T-helper 17 cell (primary cell): ENCODE measurements around the gene PSTPIP2. TPM values are rescaled to one million over a fixed set of nuclear protein-coding genes. Genes with fewer than 3 reads are reported as not detected.
"Not testable (repeated sequence)": the region's sequence is repeated elsewhere in the genome, so short reads cannot be mapped to it uniquely, and the experiment has no call there.

ENCODE experiments used
- ATAC-seq: fragments of 150-1000 bp; cut with Tn5 transposase; 2 replicates; pipeline ENCODE4 v1.10.0; 2021; ENCODE audit warnings: mild to moderate bottlenecking, moderate library complexity
- DNase-seq, 3 donors: peaks; one replicate each; pipeline versions ENCODE4 v3.0.0 to v3.0.0-alpha.2; 2020 to 2021
- H3K9me3 ChIP-seq: one replicate; pipeline ENCODE4 v1.7.0; 2013; ENCODE audit warnings: low read length, mild to moderate bottlenecking; ENCODE audit not compliant: control insufficient read depth, poor library complexity, severe bottlenecking
- H3K27ac Mint-ChIP-seq: one replicate; pipeline ENCODE4 v1.8.0; 2022; ENCODE audit warnings: mild to moderate bottlenecking, moderate library complexity, mixed read lengths
- H3K27me3 Mint-ChIP-seq: one replicate; pipeline ENCODE4 v1.8.0; 2022; ENCODE audit warnings: mixed read lengths
- H3K36me3 Mint-ChIP-seq: one replicate; pipeline ENCODE4 v1.8.0; 2022; ENCODE audit warnings: low read depth, mixed read lengths
- H3K4me1 Mint-ChIP-seq: one replicate; pipeline ENCODE4 v1.8.0; 2022; ENCODE audit warnings: mild to moderate bottlenecking, mixed read lengths
- H3K4me3 Mint-ChIP-seq: one replicate; pipeline ENCODE4 v1.8.0; 2022; ENCODE audit warnings: mild to moderate bottlenecking, moderate library complexity, mixed read lengths
- total RNA-seq, 4 donors: library from RNA in 2 of 4; stranded (reverse) in 2 of 4; gene quantifications; one replicate each; pipeline ENCODE4 v1.2.3 and lab custom pipeline; 2022 to 2026

PSTPIP2 gene
- total RNA-seq, 2 donors from 2014 or later, result 13.1 to 15.8 TPM

DNA sequence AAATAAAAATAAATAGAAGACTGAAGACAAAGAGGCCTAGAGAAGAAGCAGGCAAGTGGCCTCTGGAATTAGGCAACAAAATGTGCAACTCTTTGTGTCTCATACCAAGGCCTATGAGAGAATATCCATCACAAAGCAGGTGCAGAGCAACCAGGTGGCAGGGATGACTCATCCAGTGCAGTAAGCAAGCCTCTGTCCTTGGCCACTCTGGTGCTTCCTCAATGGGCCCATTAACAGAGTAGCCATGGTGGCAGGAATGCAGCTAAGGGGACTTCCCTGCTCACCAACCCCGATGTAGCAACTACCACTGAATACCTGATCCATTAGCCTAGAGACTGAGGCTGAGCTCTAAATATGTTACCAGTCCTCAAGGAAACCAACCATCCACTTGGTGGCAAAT, 94.0 kb downstream of the PSTPIP2 start:
- H3K4me3 Mint-ChIP-seq, result no peak overlapping the region
- DNase-seq (no peak), ATAC-seq (no peak)
- peak overlapping the region; percentile 86 for H3K27ac Mint-ChIP-seq
- no peaks in the 10 kb centered on the region for H3K27me3 Mint-ChIP-seq
- H3K9me3 ChIP-seq, result no peaks in the 10 kb centered on the region
- H3K36me3 Mint-ChIP-seq, result no peaks in the 10 kb centered on the region
- H3K4me1 Mint-ChIP-seq, result peaks cover 9% of the 10 kb centered on the region

DNA sequence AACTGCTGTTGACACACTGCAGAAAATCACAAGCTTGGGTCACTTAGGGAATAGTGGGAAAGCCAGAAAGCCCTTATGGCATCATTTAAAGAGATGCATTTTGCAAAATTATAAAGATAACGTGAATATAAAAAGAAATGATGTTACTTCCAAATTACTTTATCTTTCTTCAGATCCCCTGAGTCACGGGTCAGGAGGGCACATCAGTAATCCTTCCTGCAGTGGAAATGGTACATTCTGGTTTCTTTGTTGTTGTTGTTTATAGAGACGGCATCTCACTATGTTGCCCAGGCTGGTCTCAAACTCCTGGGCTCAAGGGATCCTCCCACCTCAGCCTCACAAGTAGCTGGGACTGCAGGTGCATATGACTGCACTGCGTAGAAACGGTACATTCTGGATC, 95.1 kb downstream of the PSTPIP2 start:
- Mint-ChIP-seq H3K4me3 (no peak overlapping the region), H3K4me1 (peaks cover 6% of the 10 kb centered on the region), H3K27ac (no peak overlapping the region), H3K27me3 (no peaks in the 10 kb centered on the region), H3K36me3 (no peaks in the 10 kb centered on the region)
- DNase-seq (no peak), ATAC-seq (no peak)
- H3K9me3 ChIP-seq, result no peaks in the 10 kb centered on the region

DNA sequence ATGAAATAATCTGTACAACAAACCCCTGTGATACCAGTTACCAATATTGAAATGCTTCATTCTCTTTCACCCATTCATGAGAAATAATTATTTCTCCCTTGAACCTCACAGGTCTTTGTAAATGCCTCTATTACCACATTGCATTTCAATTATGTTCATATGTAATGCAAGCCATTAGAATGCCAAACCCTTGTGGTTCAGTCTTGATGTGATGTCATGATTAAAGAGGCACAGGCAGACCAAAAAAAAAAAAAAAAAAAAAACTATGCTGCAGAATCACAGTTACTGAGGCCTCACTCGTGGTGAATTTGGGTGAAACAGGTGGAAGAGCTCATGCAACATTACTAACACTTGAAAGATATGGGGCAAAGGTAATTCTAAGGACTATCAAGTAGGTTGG, 95.5 kb downstream of the PSTPIP2 start:
- H3K36me3 Mint-ChIP-seq, result no peaks in the 10 kb centered on the region
- H3K27ac Mint-ChIP-seq, result no peak overlapping the region
- H3K4me3 Mint-ChIP-seq, result no peak overlapping the region
- H3K9me3 ChIP-seq, result no peaks in the 10 kb centered on the region
- peaks cover 6% of the 10 kb centered on the region for H3K4me1 Mint-ChIP-seq
- no peak for ATAC-seq
- no peak for DNase-seq
- H3K27me3 Mint-ChIP-seq, result no peaks in the 10 kb centered on the region

DNA sequence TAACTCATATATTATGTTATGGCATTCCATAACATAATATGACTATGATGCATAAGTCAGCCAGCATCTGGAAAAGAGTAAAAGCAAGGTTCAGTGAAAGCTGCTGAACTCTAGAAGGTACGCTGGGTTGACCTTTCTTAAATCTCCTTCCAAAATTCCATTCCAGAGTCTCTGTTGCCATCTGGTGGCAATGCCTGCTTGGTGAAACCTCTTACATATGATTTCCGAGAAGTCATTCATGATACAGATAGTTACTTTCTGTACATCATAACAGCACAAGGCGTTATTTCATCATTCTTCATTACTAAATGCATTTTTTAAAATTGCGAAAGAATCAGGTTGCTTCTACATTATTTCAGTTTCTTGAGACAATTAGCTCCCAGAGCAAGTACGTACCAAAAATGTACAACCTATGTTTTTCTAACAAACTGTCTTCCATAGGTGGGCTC, 97.9 kb downstream of the PSTPIP2 start:
- H3K36me3 Mint-ChIP-seq, result no peaks in the 10 kb centered on the region
- no peak overlapping the region for H3K27ac Mint-ChIP-seq
- peak; percentile 90 for ATAC-seq
- H3K4me3 Mint-ChIP-seq, result no peak overlapping the region
- H3K9me3 ChIP-seq, result no peaks in the 10 kb centered on the region
- H3K4me1 Mint-ChIP-seq, result peaks cover 6% of the 10 kb centered on the region
- H3K27me3 Mint-ChIP-seq, result no peaks in the 10 kb centered on the region
- DNase-seq, result peak; percentile 31 to 60 (median 45)

DNA sequence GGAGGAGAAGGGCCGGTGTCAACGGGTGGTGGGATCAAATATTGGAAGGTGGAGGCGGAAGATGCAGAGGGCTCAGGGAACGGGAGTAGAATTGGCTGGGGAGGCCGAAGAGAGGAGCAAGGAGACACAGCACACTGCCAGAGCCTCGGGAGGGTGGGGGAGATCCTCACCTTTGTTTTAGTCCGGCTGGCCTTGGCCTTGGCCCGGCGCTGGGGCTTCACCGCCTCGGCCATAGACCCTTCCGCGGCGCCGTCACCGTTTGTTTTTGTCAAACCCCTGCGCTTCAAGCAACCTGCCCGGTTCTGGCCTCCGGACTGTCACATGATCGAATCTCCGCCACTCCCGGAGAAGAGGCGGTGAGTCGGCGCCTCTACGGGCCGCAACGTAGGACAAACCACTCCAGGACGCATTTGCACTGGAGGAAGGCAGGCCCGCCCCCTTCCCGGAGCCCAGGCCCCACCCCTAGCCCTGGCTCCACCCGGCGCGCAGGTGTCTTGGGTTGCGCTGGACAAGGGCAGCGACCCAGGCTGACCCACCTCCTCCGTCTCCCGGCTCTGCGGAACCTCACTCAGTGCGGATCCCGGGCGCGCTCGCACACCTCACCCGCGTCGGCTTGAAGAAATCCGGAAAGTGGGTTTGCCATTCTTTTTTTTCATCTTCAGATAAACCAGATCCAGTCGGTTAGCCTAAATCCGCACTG, 104.9 kb downstream of the PSTPIP2 start, which contains the start of gene EPG5:
EPG5 (minus strand) TSS at position 323 of the 700 bp plus-strand sequence; CDS start at position 233, 90 bp downstream.
- H3K4me3 Mint-ChIP-seq, result peak within 1 kb of the TSS; percentile 99
- no peaks in the 10 kb centered on the region for H3K27me3 Mint-ChIP-seq
- H3K4me1 Mint-ChIP-seq, result peaks cover 39% of the 10 kb centered on the region
- no peaks in the 10 kb centered on the region for H3K9me3 ChIP-seq
- H3K27ac Mint-ChIP-seq, result peak within 1 kb of the TSS; percentile 98
- ATAC-seq (peak; percentile 74), DNase-seq (peak; percentile 81 to 87 (median 82))
- H3K36me3 Mint-ChIP-seq, result peaks cover 12% of the 10 kb centered on the region

DNA sequence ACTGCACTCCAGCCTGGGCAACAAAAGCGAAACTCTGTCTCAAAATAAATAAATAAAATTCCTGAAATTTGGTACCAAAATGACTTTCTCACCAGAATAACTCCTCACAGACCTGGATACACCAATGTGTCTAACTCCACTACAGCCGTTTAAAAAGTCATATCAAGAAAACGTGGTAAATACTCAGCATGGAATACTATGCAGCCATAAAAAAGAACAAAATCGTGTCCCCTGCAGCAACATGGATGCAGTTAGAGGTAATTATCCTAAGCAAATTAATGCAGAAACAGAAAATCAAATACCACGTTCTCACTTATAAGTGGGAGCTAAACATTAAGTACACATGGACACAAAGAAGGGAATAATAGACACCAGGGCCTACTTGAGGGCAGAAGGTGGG, 107.1 kb downstream of the PSTPIP2 start:
- not testable (repeated sequence) for H3K4me3 Mint-ChIP-seq, ATAC-seq, DNase-seq, H3K9me3 ChIP-seq, H3K27me3 Mint-ChIP-seq
- Mint-ChIP-seq H3K27ac (peak overlapping the region; percentile 98), H3K36me3 (peaks cover 17% of the 10 kb centered on the region), H3K4me1 (peaks cover 58% of the 10 kb centered on the region)

DNA sequence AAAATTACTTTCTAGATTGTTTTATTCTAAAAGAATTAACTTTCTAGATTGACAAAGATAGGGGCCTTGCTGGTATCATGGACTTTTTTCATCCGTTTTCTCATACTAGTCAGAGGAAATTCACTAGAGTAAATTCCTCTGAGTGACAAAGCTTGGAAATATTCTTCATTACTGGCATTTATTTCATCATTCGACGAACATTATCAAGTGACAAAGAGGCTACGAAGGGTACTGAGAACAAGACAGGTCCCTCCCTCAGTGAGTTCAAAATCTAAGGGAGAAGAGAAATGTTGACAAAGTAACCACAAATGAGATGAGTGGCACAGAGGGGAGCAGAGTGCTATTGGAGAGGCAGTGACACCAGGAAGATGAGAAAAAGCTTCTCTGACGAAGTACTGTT, 109.2 kb downstream of the PSTPIP2 start:
- H3K27ac Mint-ChIP-seq, result peak overlapping the region; percentile 98
- DNase-seq, result peak in 2 of 3 donors; percentile 13 to 20
- peak overlapping the region; percentile 78 for H3K4me3 Mint-ChIP-seq
- peaks cover 61% of the 10 kb centered on the region for H3K4me1 Mint-ChIP-seq
- peak; percentile 66 for ATAC-seq
- H3K27me3 Mint-ChIP-seq, result no peaks in the 10 kb centered on the region
- peaks cover 17% of the 10 kb centered on the region for H3K36me3 Mint-ChIP-seq
- no peaks in the 10 kb centered on the region for H3K9me3 ChIP-seq

DNA sequence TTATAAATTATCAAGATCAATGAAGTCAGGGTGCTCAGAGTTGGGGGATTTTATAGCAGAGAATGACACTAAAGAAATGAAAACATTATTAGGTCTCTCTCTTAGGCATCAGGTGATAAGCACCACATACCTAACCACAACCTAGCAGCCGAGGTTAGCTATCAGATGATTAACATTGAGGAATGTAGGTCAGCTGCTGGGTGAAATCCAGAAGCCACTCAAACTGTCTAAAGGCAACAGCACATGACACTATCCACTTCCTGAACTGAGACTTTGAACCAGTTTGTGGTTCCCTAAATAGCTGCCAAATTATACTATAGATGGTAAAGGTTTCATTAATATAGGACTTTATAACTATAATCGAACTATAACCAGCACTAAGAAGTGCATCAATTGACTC, 109.6 kb downstream of the PSTPIP2 start:
- H3K4me1 Mint-ChIP-seq, result peaks cover 61% of the 10 kb centered on the region
- DNase-seq (peak; percentile 22 to 60 (median 53)), ATAC-seq (peak; percentile 83)
- no peaks in the 10 kb centered on the region for H3K27me3 Mint-ChIP-seq
- H3K27ac Mint-ChIP-seq, result peak overlapping the region; percentile 98
- peaks cover 17% of the 10 kb centered on the region for H3K36me3 Mint-ChIP-seq
- peak overlapping the region; percentile 78 for H3K4me3 Mint-ChIP-seq
- no peaks in the 10 kb centered on the region for H3K9me3 ChIP-seq

DNA sequence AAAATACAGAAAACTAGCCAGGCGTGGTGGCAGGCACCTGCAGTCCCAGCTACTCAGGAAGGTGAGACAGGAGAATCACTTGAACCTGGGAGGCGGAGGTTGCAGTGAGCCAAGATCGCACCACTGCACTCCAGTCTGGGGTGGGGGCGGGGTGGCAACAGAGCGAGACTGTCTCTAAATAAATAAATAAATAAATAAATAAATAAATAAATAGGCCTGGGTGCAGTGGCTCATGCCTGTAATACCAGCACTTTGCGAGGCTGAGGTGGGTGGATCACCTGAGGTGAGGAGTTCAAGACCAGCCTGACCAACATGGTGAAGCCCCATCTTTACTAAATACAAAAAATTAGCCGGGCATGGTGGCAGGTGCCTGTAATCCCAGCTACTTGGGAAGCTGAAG, 112.6 kb downstream of the PSTPIP2 start:
- H3K27ac Mint-ChIP-seq, result peak overlapping the region; percentile 98
- H3K36me3 Mint-ChIP-seq, result peaks cover 17% of the 10 kb centered on the region
- H3K4me3 Mint-ChIP-seq, H3K9me3 ChIP-seq, ATAC-seq, H3K27me3 Mint-ChIP-seq, DNase-seq: not testable (repeated sequence)
- peaks cover 61% of the 10 kb centered on the region for H3K4me1 Mint-ChIP-seq

DNA sequence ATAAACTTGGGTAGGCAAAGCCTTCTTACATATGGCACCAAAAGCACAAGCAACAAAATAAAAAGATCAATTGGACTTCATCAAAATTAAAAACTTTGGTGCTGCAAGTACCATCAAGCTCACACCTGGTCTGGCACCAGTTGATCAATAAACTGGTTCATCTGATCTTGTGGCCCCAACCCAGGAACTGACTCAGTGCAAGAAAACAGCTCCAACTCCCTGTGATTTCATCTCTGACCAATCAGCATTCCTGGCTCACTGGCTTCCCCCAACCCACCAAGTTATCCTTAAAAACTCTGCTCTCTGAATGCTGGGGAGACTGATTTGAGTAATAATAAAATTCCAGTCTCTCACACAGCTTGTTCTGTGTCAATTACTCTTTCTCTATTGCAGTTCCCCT, 113.3 kb downstream of the PSTPIP2 start:
- H3K27ac Mint-ChIP-seq, result peak overlapping the region; percentile 98
- H3K36me3 Mint-ChIP-seq, result peaks cover 18% of the 10 kb centered on the region
- peak overlapping the region; percentile 36 for H3K4me3 Mint-ChIP-seq
- no peaks in the 10 kb centered on the region for H3K27me3 Mint-ChIP-seq
- no peaks in the 10 kb centered on the region for H3K9me3 ChIP-seq
- DNase-seq, result no peak
- peaks cover 61% of the 10 kb centered on the region for H3K4me1 Mint-ChIP-seq
- no peak for ATAC-seq

DNA sequence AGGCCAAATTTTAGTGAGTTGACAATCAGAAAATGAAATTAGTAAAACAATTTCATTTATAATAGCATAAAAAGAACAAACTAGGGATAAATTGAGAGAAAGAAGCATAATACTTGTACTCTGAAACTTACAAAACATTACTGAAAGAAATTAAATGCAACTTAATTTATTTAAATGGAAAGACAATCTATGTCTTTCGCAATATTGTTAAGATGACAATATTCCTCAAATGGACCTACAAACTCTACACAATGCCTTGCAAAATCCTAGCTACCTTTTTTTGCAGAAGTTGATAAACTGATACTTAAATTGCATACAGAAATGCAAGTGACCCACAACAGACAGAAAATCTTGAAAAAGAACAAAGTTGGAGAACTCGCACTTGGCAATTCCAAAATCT, 114.0 kb downstream of the PSTPIP2 start:
- H3K4me3 Mint-ChIP-seq, result no peak overlapping the region
- peaks cover 14% of the 10 kb centered on the region for H3K36me3 Mint-ChIP-seq
- H3K9me3 ChIP-seq, result no peaks in the 10 kb centered on the region
- H3K27ac Mint-ChIP-seq, result peak overlapping the region; percentile 11
- no peak for ATAC-seq
- H3K4me1 Mint-ChIP-seq, result peaks cover 61% of the 10 kb centered on the region
- H3K27me3 Mint-ChIP-seq, result no peaks in the 10 kb centered on the region
- no peak for DNase-seq

DNA sequence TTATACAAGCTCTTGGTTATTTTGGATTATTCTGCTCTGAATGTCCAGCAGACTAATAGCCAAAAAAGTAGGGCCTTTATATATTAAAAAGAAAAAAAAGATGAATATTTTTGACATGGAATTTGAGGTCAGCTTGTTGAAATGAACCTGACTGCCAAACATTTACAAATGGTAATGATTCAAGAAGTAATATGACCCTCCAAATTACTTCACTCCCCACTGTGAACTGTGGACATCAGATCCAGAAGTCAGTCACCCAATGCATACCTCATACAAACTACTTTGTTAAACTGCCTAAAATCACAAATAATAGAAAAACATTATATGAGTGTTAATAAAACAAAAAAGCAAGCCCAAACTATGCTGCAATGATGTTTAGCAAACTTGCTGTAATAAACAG, 115.0 kb downstream of the PSTPIP2 start:
- ATAC-seq (no peak), DNase-seq (no peak)
- Mint-ChIP-seq H3K4me1 (peaks cover 61% of the 10 kb centered on the region), H3K27me3 (no peaks in the 10 kb centered on the region), H3K4me3 (no peak overlapping the region), H3K36me3 (peaks cover 17% of the 10 kb centered on the region), H3K27ac (no peak overlapping the region)
- no peaks in the 10 kb centered on the region for H3K9me3 ChIP-seq

DNA sequence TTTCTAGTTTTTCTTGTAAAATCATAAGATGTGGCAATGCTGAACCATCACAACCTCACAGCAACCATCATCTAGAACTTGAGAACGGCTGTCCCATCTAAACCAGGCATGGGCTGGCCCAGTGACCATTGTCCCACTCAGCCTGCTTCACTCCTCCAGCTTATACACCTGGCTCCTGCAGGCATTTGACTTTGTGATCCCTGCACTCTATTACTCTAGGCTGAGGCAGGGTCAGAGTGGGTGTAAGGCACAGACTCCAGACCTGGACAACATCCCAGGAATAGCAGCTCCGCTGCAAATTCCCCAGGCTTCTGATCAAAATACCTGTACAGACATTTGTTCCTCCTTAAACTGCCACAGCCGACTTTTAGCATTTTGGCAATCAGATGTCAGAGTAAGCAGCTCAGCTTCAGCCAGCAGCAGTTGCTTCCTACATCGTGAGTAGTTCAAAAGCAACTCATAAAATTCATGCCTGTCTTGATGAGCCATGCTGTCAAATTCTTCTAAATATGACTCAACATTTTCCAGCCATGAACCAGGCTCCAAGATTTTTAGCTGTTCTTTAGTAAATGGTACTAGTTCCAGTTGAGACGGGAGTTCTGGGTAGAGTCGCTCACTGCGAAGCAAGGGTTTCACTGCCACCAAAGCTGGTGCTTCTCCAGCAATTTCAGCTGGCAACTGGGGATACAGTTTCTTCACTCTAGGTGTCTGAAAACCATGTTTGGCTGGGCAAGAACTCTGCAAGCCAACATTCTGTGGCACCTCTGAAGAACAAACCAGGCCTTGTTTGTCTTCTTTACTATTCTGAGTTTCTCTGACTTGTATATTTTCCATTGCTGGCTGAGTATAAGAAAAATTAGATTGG, 117.8 kb downstream of the PSTPIP2 start:
- Mint-ChIP-seq H3K27me3 (no peaks in the 10 kb centered on the region), H3K4me1 (peaks cover 49% of the 10 kb centered on the region), H3K36me3 (peaks cover 13% of the 10 kb centered on the region), H3K27ac (no peak overlapping the region), H3K4me3 (no peak overlapping the region)
- DNase-seq (no peak), ATAC-seq (no peak)
- H3K9me3 ChIP-seq, result no peaks in the 10 kb centered on the region
